GM12864 (cell line): ENCODE results near the gene SNAPC3.
"Not testable (repeated sequence)": the region's sequence is repeated elsewhere in the genome, so short reads cannot be mapped to it uniquely, and the experiment has no call there.

Source experiments
- DNase-seq: peaks from one replicate; pipeline ENCODE4 v3.0.0-alpha.2; 2011; ENCODE audit warnings: low read depth
- H3K4me3 ChIP-seq: 2 replicates; pipeline ENCODE4 v1.5.1; 2011; ENCODE audit warnings: mild to moderate bottlenecking, low read depth, low read length, control low read depth
- CTCF ChIP-seq: IDR thresholded peaks from 2 replicates; pipeline ENCODE4 v1.5.1; 2011; ENCODE audit warnings: low read depth, mild to moderate bottlenecking, moderate library complexity, low read length, control low read depth, inconsistent platforms; ENCODE audit errors: missing control alignments

SNAPC3 gene

DNA sequence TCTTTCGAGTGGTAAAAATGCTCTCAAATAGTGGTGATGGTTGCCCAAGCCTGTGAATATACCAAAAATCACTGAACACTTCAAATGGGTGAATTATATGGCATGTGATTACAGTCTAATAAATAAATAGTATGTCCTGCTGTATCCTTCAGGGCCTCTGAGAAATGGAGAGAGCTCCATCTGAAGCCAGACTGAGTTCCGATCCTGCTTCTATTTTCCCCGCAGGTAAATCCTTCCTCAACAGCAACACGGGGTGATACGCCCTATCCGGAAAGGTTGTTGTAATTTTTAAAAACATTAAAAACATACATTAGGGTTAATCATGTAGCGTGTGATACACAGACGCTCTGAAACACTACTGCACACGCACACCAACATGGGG lies 695 bp upstream of the SNAPC3 start:
- TF ChIP-seq CTCF = no peak
- no peak for DNase-seq
- peak overlapping the region; percentile 81 for H3K4me3 ChIP-seq

GRCh38 chr9:15423231-15423985 lies 732 bp downstream of the SNAPC3 start:
- peak overlapping the region; percentile 81 for H3K4me3 ChIP-seq
- peak; percentile 13 for TF ChIP-seq CTCF
- no peak for DNase-seq

GRCh38 chr9:15426019-15426418 lies 3.3 kb downstream of the SNAPC3 start:
- no peak for TF ChIP-seq CTCF
- DNase-seq = no peak
- no peak overlapping the region for H3K4me3 ChIP-seq

DNA sequence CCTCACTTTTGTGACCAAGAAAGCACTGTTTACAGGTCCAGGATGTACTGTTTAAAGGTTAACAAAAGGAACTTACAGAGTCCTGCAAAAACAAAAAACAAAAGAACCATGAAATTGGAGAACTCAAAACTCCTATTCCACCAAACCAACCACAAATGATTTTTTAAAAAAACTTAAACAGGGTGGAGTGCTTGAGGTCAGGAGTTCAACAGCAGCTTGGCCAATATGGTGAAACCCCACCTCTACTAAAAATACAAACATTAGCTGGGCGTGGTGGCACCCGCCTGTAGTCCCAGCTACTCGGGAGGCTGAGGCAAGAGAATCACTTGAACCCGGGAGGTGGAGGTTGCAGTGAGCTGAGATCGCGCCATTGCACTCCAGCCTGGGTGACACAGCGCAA lies 5.0 kb downstream of the SNAPC3 start:
- H3K4me3 ChIP-seq, DNase-seq: not testable (repeated sequence)

- no peak for DNase-seq
- H3K4me3 ChIP-seq = no peak overlapping the region
- TF ChIP-seq CTCF = no peak
Measured at GRCh38 chr9:15430920-15431844, 8.5 kb downstream of the SNAPC3 start.

- DNase-seq = no peak
- TF ChIP-seq CTCF = no peak
Measured at GRCh38 chr9:15433191-15433590, 10.5 kb downstream of the SNAPC3 start.

DNA sequence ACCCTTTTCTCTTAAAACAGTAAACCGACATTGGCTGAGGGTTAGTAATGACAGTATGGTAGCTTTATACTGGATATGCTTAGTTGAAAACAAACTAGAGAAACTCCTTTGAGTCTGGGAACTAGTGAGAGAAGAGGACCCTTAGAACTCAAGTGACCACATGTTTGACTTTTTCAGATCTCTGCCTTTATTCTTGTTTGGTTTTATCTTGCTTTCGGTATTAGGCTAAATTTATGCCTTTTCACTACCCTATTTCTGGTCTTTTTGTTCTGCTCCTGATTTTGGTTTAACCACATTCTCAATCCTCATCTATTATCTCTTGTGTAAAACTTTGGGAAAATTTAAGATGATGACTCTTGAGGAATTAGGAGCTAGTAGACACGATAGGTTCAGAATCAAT lies 11.0 kb downstream of the SNAPC3 start:
- DNase-seq = no peak
- no peak overlapping the region for H3K4me3 ChIP-seq
- TF ChIP-seq CTCF = no peak

More at GRCh38 chr9:15433191-15433590, 10.5 kb downstream of the SNAPC3 start:
- H3K4me3 ChIP-seq = no peak overlapping the region
